ENCODE measurements around the gene RAB39B.

DNA sequence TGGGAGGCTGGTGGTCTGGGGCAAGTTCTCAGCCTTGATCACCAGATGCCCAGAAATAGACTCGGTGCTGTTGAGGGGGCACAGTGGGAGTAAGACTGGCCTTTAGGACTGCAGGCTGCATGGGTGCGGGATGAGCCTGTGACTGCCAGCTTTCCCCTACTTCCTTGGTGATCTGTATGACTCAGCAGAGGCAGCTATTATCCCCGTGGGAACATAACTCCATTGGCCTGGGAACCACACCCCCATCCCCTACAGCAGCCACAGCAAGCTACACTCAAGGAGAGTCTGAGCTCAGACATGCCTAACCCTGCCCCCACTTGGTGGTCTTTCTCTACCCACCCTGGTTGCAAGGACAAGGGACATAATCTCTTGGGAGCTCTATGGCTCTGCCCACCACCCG lies 49.5 kb upstream of the RAB39B start:
- TF ChIP-seq POLR2A (IDR thresholded peaks at IDR 0.05; ENCODE audit: low read depth, low read length) (no peak), POLR2AphosphoS5 (IDR thresholded peaks at IDR 0.05; ENCODE audit: low read depth, low read length) (no peak), TAF1 (IDR thresholded peaks at IDR 0.05; ENCODE audit: low read depth, low read length) (no peak), PAX5 (IDR thresholded peaks at IDR 0.05; ENCODE audit: insufficient read depth, low read length, severe bottlenecking) (no peak)
